Astrocyte of the cerebellum (primary cell): ENCODE data around the gene DIS3L.

Source experiments
- DNase-seq: peaks from one replicate; pipeline ENCODE4 v3.0.0-alpha.2; 2011; ENCODE audit warnings: low read depth
- H3K4me3 ChIP-seq: 2 replicates; pipeline ENCODE4 v1.5.1; 2011; ENCODE audit warnings: mild to moderate bottlenecking, low read depth, low read length, moderate library complexity
- CTCF ChIP-seq: IDR thresholded peaks from 2 replicates; pipeline ENCODE4 v1.5.1; 2012; ENCODE audit warnings: low read length, low read depth, moderate library complexity, mild to moderate bottlenecking; ENCODE audit errors: missing control alignments
- in situ Hi-C: cut with HindIII; loops from 2 replicates; pipeline ENCODE4 v1.10.0; 2017; ENCODE audit warnings: low sequenced_read_pairs

DIS3L gene

GRCh38 chr15:66278671-66279070 is 14.7 kb upstream of the DIS3L start:
- no peak for DNase-seq
- TF ChIP-seq CTCF = no peak
- no peak overlapping the region for H3K4me3 ChIP-seq
- in situ Hi-C loops = no loop called here

- H3K4me3 ChIP-seq = no peak overlapping the region
- no peak for TF ChIP-seq CTCF
- DNase-seq = no peak
- in situ Hi-C loops = no loop called here
These were observed 9.1 kb upstream of the DIS3L start for GRCh38 chr15:66284271-66284670.

GRCh38 chr15:66285533-66286280 is 7.7 kb upstream of the DIS3L start:
- H3K4me3 ChIP-seq = no peak overlapping the region
- no peak for DNase-seq
- in situ Hi-C loops = no loop called here
- no peak for TF ChIP-seq CTCF

- no peak overlapping the region for H3K4me3 ChIP-seq
- TF ChIP-seq CTCF = peak; percentile 28
- in situ Hi-C loops = no loop called here
- no peak for DNase-seq
These were observed 5.8 kb upstream of the DIS3L start for GRCh38 chr15:66287461-66288057.

- in situ Hi-C loops = no loop called here
- DNase-seq = no peak
- no peak overlapping the region for H3K4me3 ChIP-seq
- no peak for TF ChIP-seq CTCF
These were observed 5.3 kb upstream of the DIS3L start for GRCh38 chr15:66288093-66288492.

- H3K4me3 ChIP-seq = no peak overlapping the region
- in situ Hi-C loops = no loop called here
- TF ChIP-seq CTCF = no peak
- DNase-seq = no peak
These were observed 4.7 kb upstream of the DIS3L start for GRCh38 chr15:66288551-66289185.
